Measurements from ENCODE around the gene HIGD1C. TPM values are rescaled to one million over a fixed set of nuclear protein-coding genes. Genes with fewer than 3 reads are reported as not detected.

HIGD1C gene
- total and polyA plus RNA-seq, 5 donors from 2014 or later: not detected

Other genes starting within 250 kb of the HIGD1C start
- 30.6 TPM for gene ATF1, start 188.4 kb upstream of the HIGD1C start, total RNA-seq
- 10 to 100 TPM; 47.3 to 56.1 (median 52.5) TPM for gene ATF1, start 188.4 kb upstream of the HIGD1C start, polyA plus RNA-seq
- gene TMPRSS12, start 109.6 kb upstream of the HIGD1C start, total RNA-seq: not detected
- not detected for gene TMPRSS12, start 109.6 kb upstream of the HIGD1C start, polyA plus RNA-seq
- gene SLC11A2, start 73.8 kb downstream of the HIGD1C start, total RNA-seq: 54.3 TPM
- gene SLC11A2, start 73.8 kb downstream of the HIGD1C start, polyA plus RNA-seq: 10 to 100 TPM in 3 of 4 donors, 1 to 10 TPM in 1; 7.2 to 18.0 (median 14.0) TPM
- gene LETMD1, start 95.8 kb downstream of the HIGD1C start, total RNA-seq: 55.9 TPM
- 10 to 100 TPM; 25.3 to 42.8 (median 35.9) TPM for gene LETMD1, start 95.8 kb downstream of the HIGD1C start, polyA plus RNA-seq
- 32.8 TPM for gene CSRNP2, start 131.1 kb downstream of the HIGD1C start, total RNA-seq
- 1 to 10 TPM; 1.7 to 5.7 (median 4.0) TPM for gene CSRNP2, start 131.1 kb downstream of the HIGD1C start, polyA plus RNA-seq
- gene TFCP2, start 220.6 kb downstream of the HIGD1C start, total RNA-seq: 24.9 TPM
- 10 to 100 TPM in 3 of 4 donors, 1 to 10 TPM in 1; 9.0 to 12.2 (median 11.2) TPM for gene TFCP2, start 220.6 kb downstream of the HIGD1C start, polyA plus RNA-seq